Adipocyte (in vitro differentiated cells): Measurements from ENCODE around the gene ZNF497.
"Not testable (repeated sequence)": the region's sequence is repeated elsewhere in the genome, so short reads cannot be mapped to it uniquely, and the experiment has no call there.

Experiments
- DNase-seq: peaks from one replicate; pipeline ENCODE4 v3.0.0-alpha.2; 2015; ENCODE audit warnings: low read depth
- H3K27me3 ChIP-seq: replicated peaks from 2 replicates; pipeline ENCODE4 v1.7.0; 2013; ENCODE audit warnings: mild to moderate bottlenecking, low read length, moderate library complexity; ENCODE audit not compliant: control insufficient read depth, insufficient read depth
- H3K36me3 ChIP-seq: 2 replicates; pipeline ENCODE4 v1.7.0; 2013; ENCODE audit warnings: low read length, mild to moderate bottlenecking, moderate library complexity; ENCODE audit not compliant: control insufficient read depth, insufficient read depth, severe bottlenecking
- H3K4me1 ChIP-seq: 2 replicates; pipeline ENCODE4 v1.7.0; 2013; ENCODE audit warnings: mild to moderate bottlenecking, low read length, moderate library complexity; ENCODE audit not compliant: control insufficient read depth, insufficient read depth
- H3K4me3 ChIP-seq: 2 replicates; pipeline ENCODE4 v1.7.0; 2013; ENCODE audit warnings: mild to moderate bottlenecking, low read length, moderate library complexity
- H3K9ac ChIP-seq: 2 replicates; pipeline ENCODE4 v1.7.0; 2013; ENCODE audit warnings: mild to moderate bottlenecking, low read length, moderate library complexity
- H3K9me3 ChIP-seq: 2 replicates; pipeline ENCODE4 v1.7.0; 2013; ENCODE audit warnings: mild to moderate bottlenecking, low read length, moderate library complexity; ENCODE audit not compliant: control insufficient read depth

ZNF497 gene

GRCh38 chr19:58379246-58379645 is 16.7 kb upstream of the ZNF497 start:
- DNase-seq: no peak
- H3K27me3 ChIP-seq: no peaks in the 10 kb centered on the region
- H3K9ac ChIP-seq: no peak overlapping the region
- H3K9me3 ChIP-seq: no peaks in the 10 kb centered on the region
- peaks cover 17% of the 10 kb centered on the region for H3K4me1 ChIP-seq
- no peak overlapping the region for H3K4me3 ChIP-seq
- H3K36me3 ChIP-seq: no peaks in the 10 kb centered on the region

DNA sequence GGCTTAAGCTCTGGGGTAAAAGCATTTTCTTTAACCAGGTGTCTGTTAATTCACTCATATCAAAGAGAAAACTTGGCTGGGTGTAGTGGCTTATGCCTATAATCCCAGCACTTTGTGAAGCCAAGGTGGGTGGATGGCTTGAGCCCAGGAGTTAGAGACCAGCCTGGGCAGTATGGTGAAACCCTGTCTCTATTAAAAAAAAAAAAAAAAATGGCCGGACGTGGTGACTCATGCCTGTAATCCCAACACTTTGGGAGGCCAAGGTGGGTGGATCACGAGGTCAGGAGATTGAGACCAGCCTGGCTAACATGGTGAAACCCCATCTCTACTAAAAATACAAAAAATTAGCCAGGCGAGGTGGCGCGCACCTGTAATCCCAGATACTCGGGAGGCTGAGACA is 14.2 kb upstream of the ZNF497 start:
- H3K36me3 ChIP-seq, H3K9ac ChIP-seq, H3K4me3 ChIP-seq, H3K9me3 ChIP-seq, H3K27me3 ChIP-seq, DNase-seq: not testable (repeated sequence)
- H3K4me1 ChIP-seq: peaks cover 27% of the 10 kb centered on the region

DNA sequence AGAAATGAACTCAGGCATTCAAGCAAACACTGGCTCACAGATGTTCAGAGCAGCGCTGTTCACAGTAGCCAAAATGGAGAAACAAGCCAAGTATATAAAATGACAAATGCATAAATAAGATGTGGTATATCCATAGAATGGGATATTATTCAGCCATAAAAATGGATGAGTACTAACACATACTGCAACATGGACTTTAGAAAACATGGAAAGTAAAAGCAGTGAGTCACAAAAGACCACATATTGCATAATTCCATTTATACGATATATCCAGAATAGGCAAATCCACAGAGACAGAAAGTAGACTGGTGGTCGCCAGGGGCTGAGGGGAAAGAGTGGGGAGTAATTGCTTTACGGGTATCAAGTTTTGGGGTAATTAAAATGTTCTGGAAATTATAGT is 11.6 kb upstream of the ZNF497 start:
- Histone ChIP-seq H3K4me3 (no peak overlapping the region), H3K4me1 (peaks cover 15% of the 10 kb centered on the region), H3K9me3 (no peaks in the 10 kb centered on the region), H3K9ac (no peak overlapping the region), H3K27me3 (no peaks in the 10 kb centered on the region), H3K36me3 (no peaks in the 10 kb centered on the region)
- no peak for DNase-seq

DNA sequence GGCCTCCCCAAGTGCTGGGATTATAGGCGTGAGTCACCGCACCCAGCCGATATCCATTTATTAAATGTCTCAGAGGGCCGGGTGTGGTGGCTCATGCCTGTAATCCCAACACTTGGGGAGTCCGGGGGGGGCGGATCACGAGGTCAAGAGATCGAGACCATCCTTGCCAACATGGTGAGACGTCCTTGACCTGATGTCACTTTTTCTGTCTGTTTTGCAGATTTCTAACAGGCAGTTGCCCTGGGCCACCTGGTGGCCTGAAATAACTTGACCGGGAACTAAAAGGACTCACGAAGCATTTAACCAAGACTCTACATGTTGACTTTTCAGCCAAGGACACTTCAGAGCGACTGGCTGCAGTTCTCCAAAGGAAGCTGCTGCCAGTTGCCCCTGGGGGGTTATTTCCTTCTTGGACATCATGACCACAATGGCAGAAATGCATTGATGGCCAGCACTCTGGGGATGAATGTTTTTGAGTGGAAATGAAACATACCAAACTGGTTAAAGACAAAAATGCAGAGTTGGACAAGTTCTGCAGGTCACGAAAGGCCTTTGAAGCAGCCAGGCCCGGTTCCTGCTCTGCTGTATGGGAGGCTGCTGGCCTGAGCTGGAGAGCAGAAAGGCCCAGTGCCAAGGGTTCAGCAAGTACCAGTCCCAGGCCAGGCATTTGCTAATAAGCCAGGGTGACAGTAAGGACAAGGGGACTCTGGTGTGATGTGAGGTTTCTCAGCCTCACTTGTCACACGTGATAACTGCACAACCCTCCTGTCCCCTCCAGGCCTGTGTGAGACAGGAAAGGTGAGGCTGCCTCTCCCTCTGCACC is 10.0 kb upstream of the ZNF497 start:
- DNase-seq: no peak
- peak overlapping the region; percentile 13 for H3K9ac ChIP-seq
- H3K4me1 ChIP-seq: peaks cover 15% of the 10 kb centered on the region
- no peaks in the 10 kb centered on the region for H3K27me3 ChIP-seq
- no peak overlapping the region for H3K4me3 ChIP-seq
- H3K9me3 ChIP-seq: no peaks in the 10 kb centered on the region
- H3K36me3 ChIP-seq: no peaks in the 10 kb centered on the region

DNA sequence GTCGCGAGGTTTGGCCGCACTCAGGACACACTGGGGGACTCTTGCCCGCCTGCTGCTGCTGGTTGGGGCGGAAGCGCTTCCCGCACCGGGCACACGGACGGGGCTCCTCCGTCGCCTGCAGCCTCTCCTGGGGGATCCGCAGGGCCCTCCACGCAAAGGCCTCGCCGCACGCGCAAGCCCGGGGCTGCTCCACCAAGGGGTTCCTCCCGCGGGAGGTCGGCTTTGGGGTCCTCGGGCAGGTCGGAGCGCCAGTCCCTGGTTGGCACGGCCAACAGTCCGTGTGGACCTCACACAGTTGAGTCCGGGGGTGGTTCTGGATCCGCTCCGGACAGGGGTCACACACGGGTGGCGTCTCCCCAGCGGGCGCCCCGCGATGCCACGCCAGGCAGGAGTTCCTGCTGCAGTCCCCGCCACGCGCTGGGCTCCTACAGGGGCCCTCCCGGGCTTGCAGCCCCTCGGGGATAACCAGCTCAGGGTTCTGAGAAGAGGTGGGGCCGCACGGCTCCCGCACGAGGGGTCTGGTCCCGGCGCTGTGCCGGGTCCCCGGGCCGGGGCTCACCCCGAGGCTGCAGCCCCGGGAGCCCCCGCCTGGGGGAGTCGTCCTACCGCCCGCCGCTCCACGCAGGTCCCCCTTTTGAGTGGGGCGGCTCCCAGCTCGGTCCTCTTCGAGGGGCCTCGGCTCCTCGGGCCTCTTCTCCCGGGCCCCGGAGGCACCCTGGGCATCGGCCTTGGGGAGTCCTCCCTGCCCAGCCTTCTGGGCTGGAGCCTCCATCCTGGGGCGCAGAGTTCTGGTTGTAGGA is 6.2 kb upstream of the ZNF497 start:
- DNase-seq: no peak
- peaks cover 14% of the 10 kb centered on the region for H3K4me1 ChIP-seq
- no peaks in the 10 kb centered on the region for H3K36me3 ChIP-seq
- H3K9ac ChIP-seq: no peak overlapping the region
- no peaks in the 10 kb centered on the region for H3K27me3 ChIP-seq
- no peaks in the 10 kb centered on the region for H3K9me3 ChIP-seq
- H3K4me3 ChIP-seq: no peak overlapping the region

DNA sequence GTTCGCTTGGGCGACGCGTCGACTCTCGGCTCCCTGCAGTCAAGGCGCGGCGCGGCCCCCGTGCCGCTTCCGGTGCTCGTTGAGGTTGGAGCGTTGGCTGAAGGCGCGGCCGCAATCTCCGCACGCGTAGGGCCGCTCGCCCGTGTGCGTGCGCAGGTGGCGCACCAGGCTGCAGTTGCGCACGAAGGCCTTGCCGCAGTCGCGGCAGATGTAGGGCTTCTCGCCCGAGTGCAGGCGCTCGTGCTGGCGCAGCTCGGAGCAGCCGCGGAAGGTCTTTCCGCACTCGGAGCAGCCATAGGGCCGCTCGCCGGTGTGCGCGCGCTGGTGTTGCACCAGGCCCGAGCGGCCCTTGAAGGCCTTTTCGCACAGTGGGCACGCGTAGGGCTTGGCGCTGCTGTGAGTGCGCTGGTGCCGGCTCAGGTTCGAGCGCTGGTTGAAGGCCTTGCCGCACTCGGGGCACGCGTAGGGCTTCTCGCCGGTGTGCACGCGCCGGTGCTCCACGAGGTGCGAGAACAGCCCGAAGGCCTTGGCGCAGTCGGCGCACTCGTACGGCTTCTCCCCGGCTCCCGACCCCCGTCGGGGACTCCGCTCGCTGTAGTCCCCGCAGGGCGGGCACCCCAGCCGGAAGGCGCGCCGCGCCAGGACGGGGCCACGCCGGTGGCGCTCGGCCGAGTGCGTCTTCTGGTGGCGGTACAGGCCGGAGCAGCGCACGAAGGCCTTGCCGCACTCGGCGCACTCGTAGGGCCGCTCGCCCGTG is 5.3 kb upstream of the ZNF497 start:
- DNase-seq: no peak
- H3K4me1 ChIP-seq: peaks cover 6% of the 10 kb centered on the region
- no peaks in the 10 kb centered on the region for H3K36me3 ChIP-seq
- H3K4me3 ChIP-seq: no peak overlapping the region
- H3K27me3 ChIP-seq: no peaks in the 10 kb centered on the region
- no peak overlapping the region for H3K9ac ChIP-seq
- no peaks in the 10 kb centered on the region for H3K9me3 ChIP-seq

DNA sequence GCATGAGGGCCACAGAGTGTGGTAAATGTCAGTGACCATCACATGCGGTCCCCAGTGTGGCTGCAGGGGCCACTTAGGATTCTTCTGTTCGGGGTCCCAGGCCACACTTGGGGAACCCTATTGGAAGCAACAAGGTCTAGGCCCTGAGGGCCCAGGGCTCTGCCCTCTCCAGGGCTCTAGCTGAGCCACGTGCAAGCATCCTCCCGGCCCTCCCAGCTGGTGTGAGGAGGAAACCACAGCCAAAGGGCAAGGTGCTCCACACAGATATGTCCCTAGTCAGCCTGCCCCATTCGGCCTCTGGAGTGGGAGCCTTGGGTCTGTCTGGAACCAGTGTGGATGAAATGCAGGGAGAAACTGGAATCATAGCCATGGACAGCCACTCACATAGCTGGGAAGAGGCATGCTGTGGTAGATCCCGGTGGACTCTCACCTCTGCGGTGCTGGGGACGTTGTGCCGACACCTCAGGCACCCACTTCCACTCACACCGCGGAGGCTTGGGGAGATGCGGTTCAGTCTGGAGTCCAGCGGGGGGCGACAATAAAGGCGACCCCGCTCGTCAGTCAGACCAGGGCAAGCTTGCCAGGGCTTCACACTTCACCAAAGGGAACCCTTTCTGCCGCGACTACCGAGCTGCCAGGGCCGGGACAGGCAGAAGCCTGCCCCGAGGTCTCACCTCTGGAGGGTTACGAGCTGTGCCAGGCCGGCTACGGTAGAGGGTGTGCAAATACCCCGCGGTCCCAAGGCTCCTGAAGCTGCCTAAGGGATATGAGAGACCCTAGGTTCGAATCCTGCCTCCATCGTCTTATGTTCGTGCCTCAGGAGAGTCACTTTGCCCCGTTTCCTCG is 4.3 kb upstream of the ZNF497 start:
- Histone ChIP-seq H3K36me3 (no peaks in the 10 kb centered on the region), H3K9me3 (no peaks in the 10 kb centered on the region), H3K27me3 (no peaks in the 10 kb centered on the region), H3K4me3 (no peak overlapping the region), H3K4me1 (peaks cover 3% of the 10 kb centered on the region), H3K9ac (no peak overlapping the region)
- DNase-seq: no peak

DNA sequence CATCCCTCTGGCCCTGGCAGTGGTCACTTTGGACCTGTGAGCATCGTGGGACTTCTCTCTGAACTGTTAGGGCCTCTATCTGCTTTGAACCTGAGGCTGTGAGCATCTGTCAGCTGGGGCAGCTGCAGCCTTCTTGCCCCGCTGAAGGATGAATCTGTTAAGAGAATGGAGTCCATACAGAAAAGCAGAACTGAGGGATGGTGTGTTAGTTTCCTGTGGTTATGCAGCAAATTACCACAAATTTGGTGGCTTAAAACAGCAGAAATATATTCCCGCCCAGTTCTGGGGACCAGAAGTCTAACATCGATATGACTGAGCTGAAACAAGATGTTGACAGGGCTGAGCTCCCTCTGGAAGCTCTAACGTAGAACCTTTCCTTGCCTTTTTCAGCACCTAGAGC is 1.6 kb upstream of the ZNF497 start:
- Histone ChIP-seq H3K9ac (no peak overlapping the region), H3K27me3 (no peaks in the 10 kb centered on the region), H3K4me1 (peaks cover 6% of the 10 kb centered on the region), H3K9me3 (no peaks in the 10 kb centered on the region), H3K4me3 (no peak overlapping the region), H3K36me3 (no peaks in the 10 kb centered on the region)
- no peak for DNase-seq

DNA sequence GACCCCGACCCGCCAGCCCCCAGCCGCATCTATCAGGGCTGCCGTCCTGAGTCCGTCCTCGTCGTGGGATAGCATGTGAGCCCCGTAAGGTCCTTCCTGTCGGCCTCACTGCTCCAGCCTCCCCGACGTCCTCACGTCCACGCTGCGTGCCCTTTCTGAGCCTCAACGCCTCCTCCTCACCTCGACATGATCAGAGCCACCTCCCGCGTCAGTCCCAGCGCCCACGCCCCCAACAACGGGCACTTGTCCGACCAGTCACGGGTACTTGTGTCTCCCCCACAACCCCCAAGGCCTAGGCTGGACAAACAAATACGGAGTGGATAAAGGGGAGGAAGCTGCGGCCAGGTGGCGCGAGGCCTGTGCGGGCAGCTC is 665 bp downstream of the ZNF497 start:
- Histone ChIP-seq H3K9ac (peak overlapping the region; percentile 99), H3K4me1 (peaks cover 11% of the 10 kb centered on the region), H3K36me3 (no peaks in the 10 kb centered on the region), H3K27me3 (no peaks in the 10 kb centered on the region), H3K9me3 (no peaks in the 10 kb centered on the region), H3K4me3 (peak overlapping the region; percentile 92)
- DNase-seq: no peak

GRCh38 chr19:58357481-58358145 is 4.9 kb downstream of the ZNF497 start:
- H3K9ac ChIP-seq: no peak overlapping the region
- H3K4me1 ChIP-seq: peaks cover 17% of the 10 kb centered on the region
- H3K9me3 ChIP-seq: no peaks in the 10 kb centered on the region
- no peak overlapping the region for H3K4me3 ChIP-seq
- no peak for DNase-seq
- no peaks in the 10 kb centered on the region for H3K36me3 ChIP-seq
- H3K27me3 ChIP-seq: no peaks in the 10 kb centered on the region
